Keratinocyte (primary cell): ENCODE data around the gene FAM217B. TPM values are rescaled to one million over a fixed set of nuclear protein-coding genes. Genes with fewer than 3 reads are reported as not detected.

ENCODE experiments used
- DNase-seq: peaks from one replicate; pipeline ENCODE4 v3.0.0-alpha.2; 2011; ENCODE audit warnings: low read depth, missing footprints, low spot score
- FAIRE-seq: peaks from 2 replicates; lab custom pipeline; 2011; peaks lifted over from hg19 to GRCh38; lab: Jason Lieb, UNC
- H2AFZ ChIP-seq: 2 replicates; pipeline ENCODE4 v1.6.0; 2012; ENCODE audit warnings: low read length, control low read depth, inconsistent platforms; ENCODE audit not compliant: control insufficient read depth
- H3K27ac ChIP-seq: 2 replicates; pipeline ENCODE4 v1.5.1; 2011; ENCODE audit warnings: low read length; ENCODE audit not compliant: control insufficient read depth, insufficient read depth
- H3K27me3 ChIP-seq: 3 replicates; pipeline ENCODE4 v1.6.0; 2011; ENCODE audit warnings: low read length; ENCODE audit not compliant: control insufficient read depth, insufficient read depth; ENCODE audit errors: extremely low read depth
- H3K36me3 ChIP-seq, 2 experiments: 2 replicates in 1 of 2; 3 replicates in 1 of 2; pipeline ENCODE4 v1.5.1; 2011; ENCODE audit warnings: low read length in 2 of 2, mild to moderate bottlenecking in 1 of 2; ENCODE audit not compliant: control insufficient read depth in 2 of 2, insufficient read depth in 2 of 2; ENCODE audit errors: extremely low read depth in 1 of 2
- H3K4me1 ChIP-seq: 3 replicates; pipeline ENCODE4 v1.5.1; 2011; ENCODE audit warnings: low read length; ENCODE audit not compliant: control insufficient read depth, insufficient read depth; ENCODE audit errors: extremely low read depth
- H3K4me2 ChIP-seq: 3 replicates; pipeline ENCODE4 v1.6.0; 2011; ENCODE audit warnings: low read depth, low read length; ENCODE audit not compliant: control insufficient read depth, insufficient read depth; ENCODE audit errors: extremely low read depth
- H3K4me3 ChIP-seq, 3 experiments: fragments of 200-600 bp in 1 of 3; sonication (generic) in 1 of 3; 2 replicates in 2 of 3; 3 replicates in 1 of 3; pipeline ENCODE4 v1.5.1; 2011 to 2016; ENCODE audit warnings: low read length in 3 of 3, mild to moderate bottlenecking in 3 of 3, control low read depth in 2 of 3, inconsistent platforms in 1 of 3, low read depth in 1 of 3, mixed read lengths in 1 of 3, mixed run types in 1 of 3, moderate library complexity in 1 of 3; ENCODE audit not compliant: control insufficient read depth in 2 of 3, insufficient read depth in 2 of 3; ENCODE audit errors: extremely low read depth in 1 of 3
- H3K79me2 ChIP-seq: 2 replicates; pipeline ENCODE4 v1.6.0; 2012; ENCODE audit warnings: low read length; ENCODE audit not compliant: control insufficient read depth, insufficient read depth
- H3K9ac ChIP-seq: 3 replicates; pipeline ENCODE4 v1.6.0; 2011; ENCODE audit warnings: low read length; ENCODE audit not compliant: control insufficient read depth, insufficient read depth; ENCODE audit errors: extremely low read depth
- H3K9me1 ChIP-seq: 3 replicates; pipeline ENCODE4 v1.6.0; 2011; ENCODE audit warnings: low read length; ENCODE audit not compliant: control insufficient read depth, insufficient read depth; ENCODE audit errors: extremely low read depth
- H3K9me3 ChIP-seq: 2 replicates; pipeline ENCODE4 v1.5.1; 2012; ENCODE audit warnings: low read depth, low read length; ENCODE audit not compliant: control insufficient read depth
- H4K20me1 ChIP-seq: 3 replicates; pipeline ENCODE4 v1.6.0; 2011; ENCODE audit warnings: low read length; ENCODE audit not compliant: control insufficient read depth, insufficient read depth; ENCODE audit errors: extremely low read depth
- EZH2 ChIP-seq: IDR thresholded peaks from one replicate; pipeline ENCODE4 v1.6.1; 2012; ENCODE audit warnings: inconsistent platforms, mild to moderate bottlenecking, low read length, moderate library complexity
- dilution Hi-C: fragments of 300-500 bp; cut with MboI; formaldehyde crosslinking; loops from one replicate; pipeline ENCODE4 v1.7.0; 2020; ENCODE audit warnings: low sequenced_read_pairs; ENCODE audit not compliant: extremely low pct_ligation_motif_present
- polyA plus RNA-seq, 5 experiments: library from polyadenylated mRNA; depleted of rRNA in 3 of 5; stranded (reverse) in 3 of 5; stranded (forward) in 1 of 5; unstranded in 1 of 5; fragments of >200 nt; gene quantifications; 1 replicate in 1 of 5; 2 replicates in 3 of 5; 3 replicates in 1 of 5; pipeline versions ENCODE4 v1.2.1 to v1.2.3, GENCODE V29; 2011 to 2012; ENCODE audit warnings: missing spikeins in 2 of 5, low read depth in 1 of 5, low replicate concordance in 1 of 5
- TF ChIP-seq, protein P1 (sequence below), 3 experiments: IDR thresholded peaks in 1 of 3; conservative IDR thresholded peaks in 1 of 3; optimal IDR thresholded peaks in 1 of 3; 2 replicates in 2 of 3; 3 replicates in 1 of 3; pipeline versions ENCODE3 to v1.5.1; 2011; ENCODE audit warnings: low read length in 3 of 3, mild to moderate bottlenecking in 3 of 3, moderate library complexity in 2 of 3, control low read depth in 1 of 3, inconsistent platforms in 1 of 3; ENCODE audit not compliant: insufficient read depth in 2 of 3; ENCODE audit errors: extremely low read depth in 1 of 3

Gene FAM217B
- polyA plus RNA-seq, 1 donor (not counting 4 experiments of a cell fraction or from before 2014, with no cell fraction given): 10.1 TPM

GRCh38 chr20:59911041-59911440, 29.1 kb upstream of the FAM217B start:
- Histone ChIP-seq H2AFZ (no peak overlapping the region), H4K20me1 (no peaks in the 10 kb centered on the region), H3K79me2 (no peaks in the 10 kb centered on the region), H3K4me2 (no peak overlapping the region), H3K9me3 (no peaks in the 10 kb centered on the region), H3K27ac (no peak overlapping the region), H3K9me1 (no peaks in the 10 kb centered on the region), H3K4me3 (no peak overlapping the region), H3K9ac (no peak overlapping the region), H3K4me1 (no peaks in the 10 kb centered on the region), H3K36me3 (no peaks in the 10 kb centered on the region), H3K27me3 (no peaks in the 10 kb centered on the region)
- TF ChIP-seq, protein P1, sequence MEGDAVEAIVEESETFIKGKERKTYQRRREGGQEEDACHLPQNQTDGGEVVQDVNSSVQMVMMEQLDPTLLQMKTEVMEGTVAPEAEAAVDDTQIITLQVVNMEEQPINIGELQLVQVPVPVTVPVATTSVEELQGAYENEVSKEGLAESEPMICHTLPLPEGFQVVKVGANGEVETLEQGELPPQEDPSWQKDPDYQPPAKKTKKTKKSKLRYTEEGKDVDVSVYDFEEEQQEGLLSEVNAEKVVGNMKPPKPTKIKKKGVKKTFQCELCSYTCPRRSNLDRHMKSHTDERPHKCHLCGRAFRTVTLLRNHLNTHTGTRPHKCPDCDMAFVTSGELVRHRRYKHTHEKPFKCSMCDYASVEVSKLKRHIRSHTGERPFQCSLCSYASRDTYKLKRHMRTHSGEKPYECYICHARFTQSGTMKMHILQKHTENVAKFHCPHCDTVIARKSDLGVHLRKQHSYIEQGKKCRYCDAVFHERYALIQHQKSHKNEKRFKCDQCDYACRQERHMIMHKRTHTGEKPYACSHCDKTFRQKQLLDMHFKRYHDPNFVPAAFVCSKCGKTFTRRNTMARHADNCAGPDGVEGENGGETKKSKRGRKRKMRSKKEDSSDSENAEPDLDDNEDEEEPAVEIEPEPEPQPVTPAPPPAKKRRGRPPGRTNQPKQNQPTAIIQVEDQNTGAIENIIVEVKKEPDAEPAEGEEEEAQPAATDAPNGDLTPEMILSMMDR (optimal IDR thresholded peaks at IDR 0.05 in 1 of 3, IDR thresholded peaks at IDR 0.05 in 1 of 3, conservative IDR thresholded peaks at IDR 0.05 in 1 of 3; ENCODE audit: extremely low read depth in 1 of 3, insufficient read depth in 2 of 3, low read length in 3 of 3): no peak
- no peak for TF ChIP-seq EZH2
- DNase-seq: no peak
- FAIRE-seq: no peak
- dilution Hi-C loops: no loop called here

- H3K27me3 ChIP-seq: no peaks in the 10 kb centered on the region
- no peak overlapping the region for H3K9ac ChIP-seq
- no peaks in the 10 kb centered on the region for H3K9me3 ChIP-seq
- TF ChIP-seq EZH2: no peak
- TF ChIP-seq, protein P1 (optimal IDR thresholded peaks at IDR 0.05 in 1 of 3, IDR thresholded peaks at IDR 0.05 in 1 of 3, conservative IDR thresholded peaks at IDR 0.05 in 1 of 3; ENCODE audit: extremely low read depth in 1 of 3, insufficient read depth in 2 of 3, low read length in 3 of 3): no peak
- H3K79me2 ChIP-seq: no peaks in the 10 kb centered on the region
- no peaks in the 10 kb centered on the region for H3K9me1 ChIP-seq
- no peak overlapping the region for H3K4me3 ChIP-seq
- H3K27ac ChIP-seq: no peak overlapping the region
- no peak overlapping the region for H2AFZ ChIP-seq
- dilution Hi-C loops: no loop called here
- DNase-seq (no peak), FAIRE-seq (no peak)
- H4K20me1 ChIP-seq: no peaks in the 10 kb centered on the region
- H3K4me1 ChIP-seq: no peaks in the 10 kb centered on the region
- H3K4me2 ChIP-seq: no peak overlapping the region
- no peaks in the 10 kb centered on the region for H3K36me3 ChIP-seq
These were observed 27.6 kb upstream of the FAM217B start for GRCh38 chr20:59912609-59913008.
